Mesodermal cell (in vitro differentiated cells): Measurements from ENCODE around the gene AQP10.
"Not testable (repeated sequence)": the region's sequence is repeated elsewhere in the genome, so short reads cannot be mapped to it uniquely, and the experiment has no call there.

Source experiments
- H3K27ac ChIP-seq: 2 replicates; pipeline ENCODE4 v1.7.0; 2013; ENCODE audit warnings: mild to moderate bottlenecking, low read depth, low read length, moderate library complexity; ENCODE audit not compliant: severe bottlenecking
- H3K36me3 ChIP-seq: 2 replicates; pipeline ENCODE4 v1.7.1; 2013; ENCODE audit warnings: mild to moderate bottlenecking, low read length, moderate library complexity; ENCODE audit not compliant: control insufficient read depth, insufficient read depth
- H3K4me1 ChIP-seq: one replicate; pipeline ENCODE4 v1.7.1; 2013; ENCODE audit warnings: mild to moderate bottlenecking, low read length; ENCODE audit not compliant: insufficient read depth, control insufficient read depth, poor library complexity, severe bottlenecking
- H3K4me3 ChIP-seq: 2 replicates; pipeline ENCODE4 v1.7.0; 2013; ENCODE audit warnings: low read length, control low read depth, mild to moderate bottlenecking; ENCODE audit not compliant: insufficient read depth, poor library complexity, severe bottlenecking; ENCODE audit errors: extremely low read depth
- H3K9me3 ChIP-seq: 2 replicates; pipeline ENCODE4 v1.7.1; 2013; ENCODE audit warnings: mild to moderate bottlenecking, low read length, moderate library complexity; ENCODE audit not compliant: control insufficient read depth
- whole genome bisulfite sequencing, 2 experiments: methylation state at CpG; one replicate each; pipeline ENCODE4 v1.1.5; 2013; ENCODE audit warnings: missing lambda C conversion rate in 2 of 2; ENCODE audit not compliant: insufficient coverage in 2 of 2; 5-methylcytosine and 5-hydroxymethylcytosine counted together

AQP10 gene

DNA sequence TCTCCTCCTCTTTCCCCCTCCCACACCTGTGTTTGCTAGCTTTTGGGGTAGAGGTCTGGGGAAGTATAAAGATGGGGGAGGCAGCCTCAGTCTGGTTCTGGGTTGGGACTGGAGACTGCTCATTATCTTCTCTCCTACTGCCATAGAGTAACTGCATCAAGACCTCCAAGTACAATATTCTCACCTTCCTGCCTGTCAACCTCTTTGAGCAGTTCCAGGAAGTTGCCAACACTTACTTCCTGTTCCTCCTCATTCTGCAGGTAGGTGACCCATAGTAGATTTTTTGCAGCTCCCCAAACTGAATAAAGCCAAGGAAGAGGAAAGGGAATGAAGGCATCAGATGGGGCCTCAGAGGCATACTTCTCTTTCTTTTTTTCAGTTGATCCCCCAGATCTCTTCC lies 9.8 kb downstream of the AQP10 start:
- peaks cover 27% of the 10 kb centered on the region for H3K4me1 ChIP-seq
- H3K4me3 ChIP-seq = no peak overlapping the region
- no peak overlapping the region for H3K27ac ChIP-seq
- peaks cover 53% of the 10 kb centered on the region for H3K36me3 ChIP-seq
- no peaks in the 10 kb centered on the region for H3K9me3 ChIP-seq

GRCh38 chr1:154334079-154335024 lies 13.5 kb downstream of the AQP10 start:
- H3K9me3 ChIP-seq = no peaks in the 10 kb centered on the region
- no peak overlapping the region for H3K4me3 ChIP-seq
- H3K27ac ChIP-seq = no peak overlapping the region
- WGBS, 2 experiments = 88 to 96% methylated on average over 8 to 12 of the region's 13 CpGs
- peaks cover 9% of the 10 kb centered on the region for H3K4me1 ChIP-seq
- H3K36me3 ChIP-seq = peaks cover 86% of the 10 kb centered on the region

DNA sequence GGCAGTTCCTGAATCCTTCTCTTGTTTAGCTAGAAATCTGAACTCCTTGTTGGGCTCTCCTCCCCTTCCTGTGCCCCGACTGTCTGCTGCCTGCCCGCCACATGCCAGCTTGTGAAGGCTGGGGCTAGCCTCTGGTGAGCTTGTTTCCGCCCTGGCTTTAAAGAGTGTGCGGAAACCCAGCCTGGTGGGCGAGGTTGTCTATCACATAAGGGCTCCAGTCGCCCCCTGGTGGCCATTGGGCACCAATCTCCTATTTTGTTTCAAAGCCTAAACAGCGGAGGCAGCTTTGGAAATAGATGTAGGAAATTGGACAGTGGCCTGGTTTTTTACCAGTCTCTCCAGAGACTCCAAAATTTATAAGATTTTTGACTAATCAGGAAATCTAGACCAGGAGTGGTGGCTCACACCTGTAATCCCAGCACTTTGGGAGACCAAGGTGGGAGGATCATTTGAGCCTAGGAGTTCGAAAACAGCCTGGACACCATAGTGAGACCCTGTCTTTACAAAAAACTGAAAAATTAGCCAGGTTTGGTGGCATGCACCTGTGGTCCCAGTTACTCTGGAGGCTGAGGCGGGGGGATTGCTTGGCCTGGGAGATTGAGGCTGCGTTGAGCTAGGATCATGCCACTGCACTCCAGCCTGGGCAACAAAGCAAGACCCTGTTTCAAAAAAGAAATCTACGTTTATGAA lies 14.3 kb downstream of the AQP10 start:
- Histone ChIP-seq H3K9me3 (no peaks in the 10 kb centered on the region), H3K4me1 (peaks cover 3% of the 10 kb centered on the region), H3K27ac (no peak overlapping the region), H3K36me3 (peaks cover 91% of the 10 kb centered on the region), H3K4me3 (no peak overlapping the region)
- 40 to 55% methylated on average over 8 of the region's 11 CpGs for WGBS, 2 experiments

GRCh38 chr1:154337253-154337894 lies 16.5 kb downstream of the AQP10 start:
- 98 to 100% methylated on average over 3 to 5 of the region's 8 CpGs for WGBS, 2 experiments
- Histone ChIP-seq H3K9me3 (no peaks in the 10 kb centered on the region), H3K36me3 (peaks cover 91% of the 10 kb centered on the region), H3K27ac (no peak overlapping the region), H3K4me3 (no peak overlapping the region), H3K4me1 (peaks cover 3% of the 10 kb centered on the region)

GRCh38 chr1:154338875-154339274 lies 18.0 kb downstream of the AQP10 start:
- peaks cover 93% of the 10 kb centered on the region for H3K36me3 ChIP-seq
- no peak overlapping the region for H3K27ac ChIP-seq
- H3K9me3 ChIP-seq = no peaks in the 10 kb centered on the region
- no peak overlapping the region for H3K4me3 ChIP-seq
- peaks cover 6% of the 10 kb centered on the region for H3K4me1 ChIP-seq
- 94 to 95% methylated on average over 2 of the region's 2 CpGs for WGBS, 2 experiments

DNA sequence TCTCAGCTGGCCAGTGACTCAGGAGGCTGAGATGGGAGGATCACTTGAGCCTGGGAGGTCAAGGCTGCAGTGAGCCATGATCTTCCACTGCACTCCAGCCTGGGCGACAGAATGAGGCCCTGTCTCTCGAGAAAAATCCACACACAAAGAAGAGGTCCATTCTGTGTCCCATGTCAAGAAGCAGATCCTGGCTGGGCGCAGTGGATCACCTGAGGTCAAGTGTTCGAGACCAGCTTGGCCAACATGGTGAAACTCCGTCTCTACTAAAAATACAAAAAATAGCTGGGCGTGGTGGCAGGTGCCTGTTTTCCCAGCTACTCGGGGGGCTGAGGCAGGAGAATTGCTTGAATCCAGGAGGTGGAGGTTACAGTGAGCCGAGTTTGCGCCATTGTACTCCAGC lies 20.5 kb downstream of the AQP10 start:
- H3K9me3 ChIP-seq, H3K27ac ChIP-seq, H3K4me3 ChIP-seq, H3K4me1 ChIP-seq: not testable (repeated sequence)
- 95 to 97% methylated on average over 9 of the region's 9 CpGs for WGBS, 2 experiments
- peaks cover 96% of the 10 kb centered on the region for H3K36me3 ChIP-seq

GRCh38 chr1:154342132-154342531 lies 21.2 kb downstream of the AQP10 start:
- 88 to 98% methylated on average over 7 of the region's 7 CpGs for WGBS, 2 experiments

DNA sequence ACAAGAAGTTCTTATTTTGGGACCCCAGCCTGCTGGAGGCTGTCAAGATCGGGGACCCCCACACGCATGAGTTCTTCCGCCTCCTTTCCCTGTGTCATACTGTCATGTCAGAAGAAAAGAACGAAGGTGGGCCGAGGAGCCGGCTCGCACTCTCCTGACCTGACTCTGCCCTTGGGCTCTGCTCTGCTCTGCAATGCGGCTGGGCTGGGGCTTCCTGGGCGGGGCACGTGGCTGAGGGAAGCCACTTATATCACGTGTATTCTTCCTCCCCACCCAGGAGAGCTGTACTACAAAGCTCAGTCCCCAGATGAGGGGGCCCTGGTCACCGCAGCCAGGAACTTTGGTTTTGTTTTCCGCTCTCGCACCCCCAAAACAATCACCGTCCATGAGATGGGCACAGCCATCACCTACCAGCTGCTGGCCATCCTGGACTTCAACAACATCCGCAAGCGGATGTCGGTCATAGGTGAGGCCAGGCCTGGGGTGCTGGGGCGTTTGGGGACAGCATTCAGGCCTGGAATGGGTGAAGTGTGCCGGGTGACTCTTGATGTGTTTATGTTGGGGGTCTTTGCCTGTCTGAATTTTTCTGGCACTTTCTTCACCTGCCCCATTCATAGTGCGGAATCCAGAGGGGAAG lies 22.1 kb downstream of the AQP10 start:
- Histone ChIP-seq H3K4me1 (peaks cover 8% of the 10 kb centered on the region), H3K9me3 (no peaks in the 10 kb centered on the region), H3K27ac (no peak overlapping the region), H3K4me3 (no peak overlapping the region), H3K36me3 (peaks cover 96% of the 10 kb centered on the region)
- 92 to 97% methylated on average over 16 to 19 of the region's 21 CpGs for WGBS, 2 experiments

More at GRCh38 chr1:154342132-154342531, 21.2 kb downstream of the AQP10 start:
- Histone ChIP-seq H3K27ac (no peak overlapping the region), H3K4me3 (no peak overlapping the region), H3K9me3 (no peaks in the 10 kb centered on the region), H3K36me3 (peaks cover 96% of the 10 kb centered on the region), H3K4me1 (peaks cover 6% of the 10 kb centered on the region)

- Histone ChIP-seq H3K27ac (no peak overlapping the region), H3K36me3 (peaks cover 98% of the 10 kb centered on the region), H3K4me1 (peaks cover 7% of the 10 kb centered on the region), H3K9me3 (no peaks in the 10 kb centered on the region), H3K4me3 (no peak overlapping the region)
- 80 to 87% methylated on average over 8 to 11 of the region's 12 CpGs for WGBS, 2 experiments
Observed at GRCh38 chr1:154344977-154345837, 24.3 kb downstream of the AQP10 start.
